NK-92 treated with Interleukin-12 subunit alpha and Interleukin-12 subunit beta, amount 100 ng/mL, for 24 hours (cell line): ENCODE data around the gene FBXO48.
A peak's percentile ranks its signal among the peaks of the same experiment; 100 is the strongest.
"Not testable (repeated sequence)": the region's sequence is repeated elsewhere in the genome, so short reads cannot be mapped to it uniquely, and the experiment has no call there.

Experiments
- DNase-seq: peaks from one replicate; lab custom pipeline; 2025; lab: John Stamatoyannopoulos, UW

The FBXO48 gene

DNA sequence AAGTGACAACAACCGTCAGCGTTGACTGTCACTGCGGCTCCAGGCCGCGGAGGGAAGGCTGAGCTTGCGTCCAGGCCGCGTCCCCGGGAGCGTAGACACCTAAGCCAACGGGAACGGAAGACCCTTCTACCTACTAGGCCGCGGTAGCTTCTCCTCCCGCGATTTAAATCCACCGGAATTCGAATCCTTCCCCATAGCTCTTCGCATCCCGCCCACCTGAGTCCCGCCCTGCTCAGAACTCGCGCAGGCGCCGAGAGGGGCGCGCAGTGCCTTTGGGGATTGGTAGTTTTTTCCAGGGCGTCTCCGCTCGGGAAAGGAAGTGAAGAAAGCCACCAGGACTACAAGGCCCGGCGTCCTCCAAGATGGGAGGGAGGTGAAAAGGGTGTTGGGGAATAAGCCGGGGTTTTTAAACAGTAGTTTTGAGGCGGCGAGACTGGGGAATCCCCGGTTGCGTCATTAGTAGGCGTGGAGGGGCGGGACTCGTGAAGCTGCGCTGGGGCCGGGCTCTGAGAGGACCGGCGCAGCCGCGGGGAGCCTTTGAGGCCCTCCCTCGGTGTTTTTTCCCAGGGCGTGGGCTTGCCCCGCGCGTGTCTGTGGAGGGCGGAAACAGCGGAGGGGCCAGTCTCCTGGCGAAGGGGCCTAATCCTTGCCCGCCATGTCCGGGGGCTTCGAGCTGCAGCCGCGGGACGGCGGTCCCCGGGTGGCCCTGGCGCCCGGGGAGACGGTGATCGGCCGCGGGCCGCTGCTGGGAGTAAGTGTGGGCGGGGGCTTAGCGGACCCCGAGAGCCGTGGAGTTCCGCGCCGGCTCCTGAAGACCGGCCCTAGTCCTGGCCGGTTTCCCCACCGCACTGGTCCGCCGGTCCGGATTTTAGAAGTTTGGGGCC, at the start of gene FBXO48, which contains the start of gene APLF:
FBXO48 (minus strand) TSS at position 218 of the 884 bp plus-strand sequence. CDS start 2,149 bp downstream, outside the sequence.
APLF (plus strand) TSS at position 509 of the 884 bp plus-strand sequence; CDS start at position 656, 147 bp downstream.
- peak; percentile 98 for DNase-seq

GRCh38 chr2:68516051-68516955, 49.2 kb upstream of the FBXO48 start:
- no peak for DNase-seq

DNA sequence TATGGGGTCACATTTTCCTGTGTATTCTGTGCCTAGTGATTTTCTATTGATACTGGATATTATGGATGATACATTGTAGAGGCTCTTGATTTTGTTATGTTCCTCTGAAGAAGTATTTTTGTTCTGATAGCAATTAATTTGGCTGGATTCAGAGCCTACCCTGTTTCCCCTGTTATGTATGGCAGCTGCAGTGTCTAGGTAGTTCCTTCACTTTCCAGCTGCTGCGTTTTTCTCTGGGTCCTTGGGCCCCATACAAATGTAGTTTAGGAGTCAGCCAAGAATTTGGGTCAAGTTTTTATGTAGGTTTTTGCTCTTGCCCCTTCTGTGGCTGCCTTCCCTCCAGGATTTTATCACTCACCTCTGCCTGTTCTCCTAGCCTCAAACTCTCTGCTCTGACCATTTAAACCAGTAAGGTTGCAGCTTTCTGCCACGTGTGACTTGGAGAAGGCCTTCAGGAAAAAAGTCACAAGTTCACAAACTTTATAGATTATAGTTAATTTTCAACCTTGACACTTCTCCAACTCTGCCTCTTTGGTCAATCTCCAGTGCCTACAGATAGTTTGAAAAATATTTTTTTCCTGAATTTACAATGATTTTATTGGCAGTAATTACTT, 47.3 kb upstream of the FBXO48 start:
- DNase-seq: no peak

DNA sequence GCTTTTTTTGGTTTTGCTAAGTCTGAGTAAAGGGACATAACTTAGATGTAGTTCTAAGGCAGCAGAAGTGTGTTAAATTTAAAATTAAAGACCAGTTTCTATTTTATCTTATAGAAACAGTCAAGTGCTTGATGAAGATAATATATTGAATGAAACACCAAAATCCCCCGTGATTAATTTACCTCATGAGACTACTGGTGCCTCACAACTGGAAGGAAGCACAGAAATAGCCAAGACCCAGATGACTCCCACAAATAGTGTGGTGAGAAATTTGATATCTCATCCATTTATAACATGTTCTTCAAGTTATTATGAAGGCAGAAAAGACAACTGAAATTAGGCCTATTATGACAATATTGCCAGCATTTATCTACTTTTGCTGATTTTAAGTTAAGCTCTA, 45.9 kb upstream of the FBXO48 start:
- no peak for DNase-seq

- no peak for DNase-seq
Observed at GRCh38 chr2:68512326-68512725, 45.2 kb upstream of the FBXO48 start.

DNA sequence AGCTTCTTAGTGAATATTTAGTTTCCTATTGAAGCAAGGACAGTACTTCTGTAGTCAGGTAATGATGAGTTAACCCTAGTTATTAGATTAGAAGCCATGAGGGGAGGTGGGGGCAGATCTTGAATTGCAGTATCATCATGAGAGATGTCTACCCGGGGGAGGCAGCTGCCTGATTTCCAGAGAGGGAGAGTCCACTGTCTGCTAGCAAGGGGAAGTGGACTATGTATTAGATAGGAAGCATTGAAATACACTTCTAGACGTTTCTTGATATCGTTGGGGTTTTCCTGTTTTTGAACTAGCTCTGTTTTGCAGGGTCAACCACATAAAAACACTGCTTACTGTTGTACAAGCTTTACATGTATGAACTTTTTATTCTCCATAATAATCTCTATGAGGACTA, 39.1 kb upstream of the FBXO48 start:
- DNase-seq: no peak

- DNase-seq: no peak
Observed at GRCh38 chr2:68505603-68506159, 38.6 kb upstream of the FBXO48 start.

GRCh38 chr2:68501768-68502167, 34.7 kb upstream of the FBXO48 start:
- no peak for DNase-seq

DNA sequence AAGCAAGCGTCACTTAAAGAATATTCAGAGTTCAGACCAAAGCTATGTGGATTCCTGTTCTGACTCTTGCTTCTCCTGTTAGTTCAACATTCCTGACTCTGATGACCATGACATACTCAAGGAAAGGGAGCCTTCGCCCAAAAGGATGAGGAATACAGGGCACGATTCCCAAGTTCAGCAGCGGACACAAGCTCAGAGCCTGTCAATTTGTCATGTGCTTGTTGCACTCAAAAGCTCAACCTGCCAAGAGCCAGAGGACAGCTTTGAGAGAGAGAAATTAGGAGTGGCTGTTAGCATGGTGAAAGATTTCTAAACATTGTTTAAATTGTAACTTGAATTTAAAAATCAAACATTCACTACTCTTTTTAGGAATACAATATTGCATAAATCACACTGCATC, 33.6 kb upstream of the FBXO48 start:
- DNase-seq: no peak

- DNase-seq: no peak
Observed at GRCh38 chr2:68499133-68499532, 32.0 kb upstream of the FBXO48 start.

DNA sequence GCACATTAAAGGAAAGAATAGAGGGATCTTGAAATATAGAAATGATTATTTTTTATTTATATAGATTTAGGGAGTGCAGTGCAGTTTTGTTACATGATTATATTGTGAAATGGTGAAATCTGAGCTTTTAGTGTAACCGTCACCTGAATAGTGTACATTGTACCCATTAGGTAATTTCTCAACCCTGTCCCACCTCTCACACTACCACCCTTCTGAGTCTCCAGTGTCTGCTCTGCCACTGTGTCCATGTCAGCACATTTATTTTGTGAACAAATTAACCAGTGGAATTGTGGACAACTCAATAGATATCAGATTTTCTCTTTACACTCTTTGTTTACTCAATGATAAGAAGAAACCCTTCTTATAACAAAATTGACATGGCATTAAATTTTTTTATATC, 24.5 kb upstream of the FBXO48 start:
- DNase-seq: no peak

DNA sequence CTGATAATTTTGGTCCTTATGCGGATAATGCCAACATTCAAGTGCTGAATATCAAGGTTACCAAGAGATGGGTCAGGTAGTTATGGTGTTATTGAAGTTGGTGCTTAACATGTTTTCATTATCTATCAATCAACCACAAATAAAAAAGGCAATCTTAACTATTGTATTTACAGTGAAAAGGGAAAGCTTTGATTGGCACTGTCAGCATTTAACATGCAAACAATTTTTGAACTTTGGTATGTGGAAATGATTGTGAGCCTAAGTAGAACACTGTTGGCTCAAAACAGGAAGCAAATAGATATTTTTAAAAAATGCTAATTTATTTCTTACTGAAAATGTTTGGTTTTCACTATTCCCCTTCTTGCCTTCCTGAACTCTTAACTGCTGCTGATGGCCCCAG, 22.2 kb upstream of the FBXO48 start:
- no peak for DNase-seq

DNA sequence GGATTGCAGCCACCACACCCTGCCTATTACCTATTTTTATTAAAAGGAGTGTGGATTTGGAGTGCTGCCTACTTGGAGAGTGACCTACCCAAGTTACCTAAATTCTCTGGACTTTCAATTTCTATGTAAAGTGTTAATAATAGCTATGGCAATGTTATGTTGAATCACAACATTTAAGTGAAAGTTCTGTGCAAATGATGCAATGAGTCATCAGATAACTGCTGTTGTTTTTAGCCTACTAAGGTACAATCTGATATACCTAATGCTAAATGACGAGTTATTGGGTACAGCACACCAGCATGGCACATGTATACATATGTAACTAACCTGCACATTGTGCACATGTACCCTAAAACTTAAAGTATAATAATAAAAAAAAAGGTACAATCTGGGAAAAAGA, 21.5 kb upstream of the FBXO48 start:
- DNase-seq: not testable (repeated sequence)

DNA sequence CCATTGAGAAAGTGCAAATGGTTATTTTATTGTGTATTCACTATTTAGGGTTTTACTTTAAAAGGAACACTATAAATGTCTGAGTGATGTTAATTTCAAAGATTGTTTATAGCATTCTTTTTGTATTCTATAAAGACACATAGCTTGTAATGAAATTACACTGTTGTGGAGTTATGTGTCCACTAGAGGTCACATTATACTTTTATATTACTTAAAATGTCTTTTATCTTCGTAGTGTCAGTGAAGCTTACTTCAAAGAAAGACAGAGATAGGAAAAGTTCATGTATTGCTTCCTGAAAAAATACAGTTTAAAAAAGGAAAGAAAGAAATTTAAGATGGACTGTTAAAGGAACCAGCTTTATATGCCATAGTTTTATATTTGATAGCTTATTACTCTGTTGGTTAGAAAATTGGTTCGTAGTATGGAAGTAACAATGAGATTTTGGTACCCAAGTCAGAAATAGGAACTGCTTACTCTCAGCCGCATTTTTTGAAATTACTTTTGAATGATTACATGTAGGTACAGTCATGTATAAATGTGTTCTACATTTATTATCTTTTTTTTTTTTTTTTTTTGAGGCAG, 20.8 kb upstream of the FBXO48 start:
- no peak for DNase-seq

DNA sequence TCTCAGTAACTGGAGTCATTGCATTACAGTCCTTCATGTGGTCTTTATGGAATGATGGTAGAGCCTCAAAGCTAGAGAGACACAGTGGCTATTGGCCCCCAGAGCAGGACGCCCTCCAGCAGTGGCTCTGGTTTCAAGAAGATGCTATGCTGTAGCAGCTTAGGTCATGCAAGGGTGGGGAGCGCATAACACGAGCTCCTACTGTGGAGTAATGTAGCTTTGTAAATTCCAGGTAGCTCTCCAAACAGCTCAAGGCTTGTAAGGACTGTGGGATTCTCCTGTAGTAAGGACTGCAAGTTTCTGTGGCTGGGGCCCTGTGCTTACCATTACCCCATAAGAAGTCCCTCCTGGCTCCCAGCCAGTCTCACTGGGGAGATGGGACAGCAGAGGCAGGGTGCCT, 15.9 kb upstream of the FBXO48 start:
- DNase-seq: no peak

- no peak for DNase-seq
Observed at GRCh38 chr2:68482296-68482820, 15.3 kb upstream of the FBXO48 start.

DNA sequence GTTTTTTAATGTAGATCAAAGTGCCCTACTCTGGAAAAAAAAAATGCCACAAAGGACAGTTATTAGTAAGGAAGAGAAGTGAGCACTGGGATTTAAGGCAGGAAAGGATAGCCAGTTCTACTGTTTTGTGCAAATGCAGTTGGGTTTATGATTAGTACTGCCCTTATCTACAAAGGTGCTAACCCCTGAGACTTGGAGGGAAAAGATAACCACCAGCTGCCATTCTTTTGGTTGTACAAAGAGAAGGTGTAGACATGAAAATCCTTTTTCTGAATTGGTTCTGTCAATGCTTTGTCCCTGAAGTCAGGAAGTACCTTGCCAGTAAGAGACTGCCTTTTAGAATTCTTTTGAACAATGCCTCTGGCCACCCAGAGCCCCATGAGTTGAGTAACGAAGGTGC, 11.6 kb upstream of the FBXO48 start:
- no peak for DNase-seq

GRCh38 chr2:68476454-68476853, 9.4 kb upstream of the FBXO48 start:
- DNase-seq: no peak

GRCh38 chr2:68475576-68475975, 8.5 kb upstream of the FBXO48 start:
- DNase-seq: no peak

GRCh38 chr2:68475110-68475509, 8.0 kb upstream of the FBXO48 start:
- DNase-seq: no peak

DNA sequence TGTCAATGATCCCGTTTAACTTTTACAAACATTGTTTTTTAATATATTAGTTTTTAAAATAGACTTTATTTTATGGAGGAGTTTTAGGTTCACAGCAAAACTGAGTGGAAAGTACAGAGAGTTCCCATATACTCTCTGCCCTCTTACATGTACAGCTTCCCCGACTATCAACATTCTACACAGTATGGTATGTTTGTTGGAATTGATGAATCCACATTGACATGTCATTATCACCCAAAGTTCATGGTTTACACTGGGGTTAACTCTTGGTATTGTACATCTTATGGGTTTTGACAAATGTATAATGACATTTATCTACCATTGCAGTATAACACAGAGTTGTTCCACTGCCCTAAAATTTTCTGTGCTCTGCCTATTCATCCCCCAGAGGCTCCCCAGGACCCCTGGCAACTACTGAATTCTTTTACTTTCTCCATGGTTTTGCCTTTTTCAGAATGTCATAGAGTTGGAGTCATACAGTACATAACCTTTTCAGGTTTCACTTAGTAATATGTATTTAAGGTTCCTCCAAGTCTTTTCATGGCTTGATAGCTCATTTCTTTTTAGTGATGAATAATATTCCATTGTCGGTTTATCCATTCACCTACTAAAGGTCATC, 5.8 kb upstream of the FBXO48 start:
- DNase-seq: no peak
